Activated CD8-positive, alpha-beta memory T cell treated with anti-CD3 and anti-CD28 coated beads for 24 hours (primary cell): ENCODE data around the gene TRAM2.

Experiments
- DNase-seq: peaks from one replicate; pipeline ENCODE4 v3.0.0-alpha.2; 2020

The TRAM2 gene

DNA sequence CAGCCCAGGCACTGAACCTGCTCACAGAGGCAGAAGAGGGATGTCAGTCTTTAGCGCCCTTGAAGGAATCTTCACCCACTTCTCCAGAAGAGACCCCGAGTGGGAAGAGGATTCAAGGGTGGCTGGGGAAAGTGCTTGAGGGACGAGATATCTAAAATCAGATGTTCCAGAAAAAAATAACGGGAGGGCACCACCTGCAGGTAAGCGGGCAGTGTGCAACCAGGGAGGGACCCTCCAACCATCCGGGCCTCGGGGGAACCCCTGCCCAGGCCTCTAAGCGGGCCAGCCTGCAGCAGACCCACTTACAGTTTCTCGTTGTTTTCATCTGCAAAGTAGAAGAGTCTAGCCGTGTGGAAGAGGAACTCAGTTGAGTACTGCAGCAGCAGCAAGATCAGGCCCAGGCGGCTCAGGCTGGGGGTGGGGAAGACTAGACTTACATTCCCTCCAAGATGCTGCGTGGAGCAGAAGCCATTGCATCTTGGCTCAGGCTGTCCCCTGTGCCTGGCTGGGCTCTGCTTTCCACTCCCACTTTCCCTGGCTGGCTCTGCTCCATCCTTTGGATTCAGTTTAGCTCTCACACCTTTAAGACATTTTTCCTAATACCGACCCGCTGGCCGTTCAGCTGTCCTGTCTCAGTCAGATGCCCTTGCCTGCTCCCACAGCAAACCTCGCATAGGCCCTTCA is 71.0 kb downstream of the TRAM2 start:
- no peak for DNase-seq

DNA sequence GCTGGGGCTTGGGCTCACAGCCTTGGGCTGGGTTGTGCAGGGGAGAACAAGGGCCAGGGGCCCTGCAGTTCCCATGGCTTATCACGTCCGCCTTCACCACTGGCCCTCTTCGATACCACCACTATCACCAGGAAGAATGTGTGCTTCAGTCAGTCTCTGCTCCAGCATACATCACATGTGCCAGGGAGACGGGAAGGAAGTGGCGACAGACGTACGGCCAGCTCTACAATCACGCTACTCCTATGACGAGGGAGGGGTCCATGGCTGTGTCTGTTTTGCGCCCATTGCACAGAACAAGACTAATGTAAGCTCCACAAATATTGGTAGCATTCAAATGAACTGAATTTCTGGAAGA is 72.1 kb downstream of the TRAM2 start:
- DNase-seq, result no peak

DNA sequence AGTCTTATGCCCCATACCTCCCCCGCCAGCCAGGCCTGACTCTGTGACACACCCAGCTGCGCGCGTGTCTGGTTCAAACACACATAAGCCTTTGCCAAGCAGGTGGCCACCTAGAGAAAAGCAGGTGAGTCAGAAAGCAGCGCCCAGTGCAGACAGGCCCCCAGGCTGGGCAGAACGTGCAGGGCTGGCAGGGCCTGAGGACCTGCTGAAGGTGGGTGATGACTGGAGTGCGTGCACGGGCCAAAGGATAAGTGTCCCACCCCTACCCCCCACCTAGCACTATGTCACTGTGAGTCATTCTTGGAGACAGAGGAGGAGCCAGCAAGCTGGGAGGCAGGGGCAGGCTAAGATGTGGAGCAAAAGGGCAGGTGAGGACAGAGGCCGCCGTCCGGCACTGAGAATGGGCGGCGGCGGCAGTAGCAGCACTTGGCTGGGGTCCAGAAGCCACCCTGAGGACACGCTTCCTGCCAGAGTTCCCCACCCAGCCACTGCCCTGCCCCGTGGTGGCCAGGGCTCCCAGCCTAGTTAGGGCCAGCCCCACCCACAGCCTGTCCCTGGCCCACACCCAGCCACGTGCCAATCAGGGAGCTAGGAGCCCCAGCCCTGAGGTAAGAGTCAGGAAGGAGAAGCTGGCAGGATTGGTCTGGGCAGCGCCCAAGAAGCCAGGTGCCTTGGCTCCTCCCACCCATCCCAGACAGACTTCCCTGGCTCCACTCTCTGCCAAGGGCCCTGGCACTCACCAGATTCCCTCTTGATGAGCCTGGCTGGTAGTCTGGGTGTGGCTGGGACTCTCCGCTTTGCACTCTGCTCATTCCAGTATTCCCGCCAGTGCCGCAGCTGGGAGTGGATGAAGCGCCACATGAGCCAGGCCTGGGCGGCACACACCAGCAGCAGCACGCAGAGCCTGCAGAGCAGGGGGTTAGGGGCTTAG is 72.7 kb downstream of the TRAM2 start:
- no peak for DNase-seq

DNA sequence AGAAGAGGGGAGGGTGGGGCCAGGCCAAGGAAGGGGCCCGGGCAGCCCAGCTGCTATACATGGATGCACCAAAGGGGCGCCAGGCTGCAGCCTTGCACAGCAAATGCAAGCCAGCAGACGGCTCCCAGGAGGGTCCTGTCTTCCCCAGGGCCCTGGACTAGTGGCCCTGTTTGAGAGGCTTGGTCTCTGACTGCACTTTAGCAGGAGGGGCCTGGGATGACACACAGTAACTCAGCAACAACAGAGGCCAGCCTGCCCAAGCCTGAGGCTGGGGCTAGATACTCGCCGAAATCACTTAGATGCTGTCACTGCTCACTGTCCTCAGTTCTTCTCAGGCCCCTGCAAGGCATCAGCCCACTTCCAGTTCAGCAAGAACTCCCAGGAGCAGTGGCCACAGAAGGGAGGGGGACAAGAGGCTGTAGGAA is 73.5 kb downstream of the TRAM2 start:
- DNase-seq, result no peak

DNA sequence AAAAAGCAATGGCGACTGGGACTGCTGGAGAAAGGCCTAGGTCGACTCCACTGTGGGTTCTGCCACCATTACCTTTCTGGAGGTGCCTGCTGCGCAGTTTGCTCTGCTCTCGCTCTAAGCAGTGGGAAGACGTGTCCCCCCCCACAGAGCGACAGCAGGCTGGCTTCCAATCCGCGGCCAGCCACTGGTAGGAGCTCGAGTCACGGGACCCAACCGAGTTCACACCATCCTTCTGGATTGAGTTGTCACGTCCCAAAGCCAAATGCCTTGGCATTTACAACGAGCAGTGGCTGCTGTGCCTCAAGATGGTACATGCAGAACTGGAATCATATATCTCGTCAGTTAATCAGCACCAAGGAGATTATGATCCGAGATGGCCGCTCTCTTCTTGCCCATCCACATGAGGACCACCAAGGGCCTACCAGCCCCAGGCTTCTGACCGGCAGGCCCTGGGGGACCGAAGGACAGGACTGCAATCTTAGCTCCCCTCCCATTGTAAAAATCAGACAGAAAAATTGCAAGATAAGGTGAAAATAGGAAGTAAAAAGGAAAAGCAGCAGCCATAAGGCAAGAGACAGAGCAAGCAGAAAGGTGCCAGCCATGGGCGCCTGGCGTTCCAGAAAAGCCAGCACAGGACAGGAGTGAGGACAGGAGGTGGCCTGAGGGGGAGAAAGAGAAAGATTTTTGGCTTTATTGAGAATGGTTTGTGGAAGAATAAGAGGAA is 74.4 kb downstream of the TRAM2 start:
- no peak for DNase-seq

DNA sequence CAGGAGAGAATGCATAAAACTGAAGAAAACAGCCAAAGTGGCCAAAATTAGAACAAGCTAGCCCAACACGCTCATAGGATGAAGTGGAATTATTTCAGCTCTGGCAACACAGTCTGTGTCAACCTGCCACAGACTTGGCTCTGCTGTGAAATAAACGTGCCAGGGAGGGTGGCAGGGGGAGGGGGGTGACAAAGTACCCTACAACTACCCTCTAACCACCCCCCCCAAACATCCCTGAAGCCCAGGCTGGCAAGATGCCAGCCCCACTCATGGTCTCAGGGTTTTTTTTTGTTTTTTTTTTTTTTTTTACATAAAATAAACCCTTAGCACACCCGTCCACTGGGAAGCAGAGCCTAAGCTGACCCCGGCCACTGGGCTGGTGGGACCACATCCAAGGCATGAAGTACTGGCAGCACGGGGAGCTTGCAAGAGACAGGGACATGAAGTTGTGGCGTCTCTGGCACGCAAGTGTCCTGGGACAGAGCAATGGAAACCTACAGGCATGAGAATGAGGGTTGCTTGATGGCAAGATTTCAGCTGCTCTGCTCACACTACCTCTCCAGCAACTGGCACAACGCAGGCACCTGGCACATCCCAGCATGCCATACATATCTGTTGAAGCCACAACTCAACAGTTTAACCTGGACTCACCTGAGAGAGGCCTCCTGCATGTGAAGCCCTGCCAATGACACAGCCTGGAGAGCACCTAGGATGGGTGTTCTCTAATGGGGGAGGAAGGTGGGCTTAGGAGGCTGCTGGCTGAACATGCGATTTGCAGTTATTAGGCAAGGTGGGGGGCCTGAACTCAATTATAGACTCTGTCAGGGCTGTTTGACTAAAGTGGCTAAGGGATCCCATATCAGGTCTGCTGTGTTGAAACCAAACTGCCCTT is 76.4 kb downstream of the TRAM2 start:
- no peak for DNase-seq

DNA sequence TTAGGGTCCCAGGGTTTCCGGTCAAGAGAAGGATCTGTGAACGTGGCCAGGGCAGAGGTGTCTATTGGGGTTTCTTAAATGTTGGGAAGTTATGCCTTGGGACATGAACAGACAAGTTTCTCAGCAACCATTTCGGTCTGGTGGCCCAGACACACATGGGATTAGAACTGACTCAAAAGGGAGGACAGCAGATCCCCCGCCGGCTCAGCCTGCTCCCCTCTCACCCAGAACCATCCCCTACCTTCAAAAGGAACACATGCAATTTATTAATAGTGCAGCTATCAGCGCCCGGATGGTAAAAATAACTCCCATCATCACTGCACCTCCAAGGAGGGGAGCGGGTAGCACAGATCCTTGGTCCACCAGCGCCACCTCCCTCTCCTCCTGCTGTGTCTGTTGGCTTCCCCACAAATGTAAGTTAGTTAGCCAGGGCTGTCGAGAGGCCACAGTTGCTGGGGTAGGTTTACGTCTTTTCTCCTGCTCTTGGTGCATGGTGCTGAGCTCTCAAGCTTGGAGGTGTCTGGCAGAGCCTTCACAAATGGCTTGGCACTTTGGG is 77.1 kb downstream of the TRAM2 start:
- no peak for DNase-seq

DNA sequence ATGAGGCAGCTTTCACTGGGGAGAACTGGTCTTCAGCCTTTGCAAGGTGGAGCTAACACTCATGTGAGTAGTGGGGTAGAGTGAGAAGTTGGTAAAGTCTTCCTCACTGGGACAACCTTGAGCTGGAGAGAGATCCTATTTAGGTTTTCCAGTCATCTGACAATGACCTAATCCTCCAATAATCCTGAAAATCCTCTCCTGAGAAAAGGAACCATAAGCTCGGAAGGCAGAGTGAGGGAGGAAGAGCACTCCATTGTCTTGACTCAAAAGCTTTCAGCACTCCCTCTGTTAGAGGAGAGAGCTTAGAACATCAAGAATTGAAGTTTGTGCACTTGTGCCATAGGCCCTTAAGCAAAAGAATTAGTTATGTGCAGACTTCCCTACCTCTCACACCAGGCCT is 77.8 kb downstream of the TRAM2 start:
- no peak for DNase-seq

DNA sequence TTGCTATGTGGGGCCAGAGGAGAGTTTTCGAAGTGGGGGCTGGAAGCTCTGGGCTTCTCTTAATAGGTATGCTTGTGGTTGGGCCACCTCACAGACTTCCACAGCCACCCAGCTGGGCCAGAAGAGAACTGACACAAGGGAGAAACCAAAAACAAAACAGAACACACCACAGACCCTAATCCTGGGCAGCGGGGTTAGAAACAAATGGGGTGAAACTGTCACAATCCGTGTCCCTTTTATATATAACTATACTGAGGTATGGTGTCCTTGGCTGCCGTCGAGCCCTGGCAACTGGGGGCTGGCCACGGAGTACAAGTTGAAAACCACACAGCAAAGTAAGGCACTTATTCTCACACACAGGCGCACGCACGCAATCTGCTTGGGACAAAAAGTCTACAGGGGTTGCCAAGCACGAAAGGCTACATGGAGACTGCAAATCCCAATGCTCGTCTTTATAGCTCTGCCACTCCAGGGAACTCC is 78.3 kb downstream of the TRAM2 start:
- DNase-seq, result no peak

DNA sequence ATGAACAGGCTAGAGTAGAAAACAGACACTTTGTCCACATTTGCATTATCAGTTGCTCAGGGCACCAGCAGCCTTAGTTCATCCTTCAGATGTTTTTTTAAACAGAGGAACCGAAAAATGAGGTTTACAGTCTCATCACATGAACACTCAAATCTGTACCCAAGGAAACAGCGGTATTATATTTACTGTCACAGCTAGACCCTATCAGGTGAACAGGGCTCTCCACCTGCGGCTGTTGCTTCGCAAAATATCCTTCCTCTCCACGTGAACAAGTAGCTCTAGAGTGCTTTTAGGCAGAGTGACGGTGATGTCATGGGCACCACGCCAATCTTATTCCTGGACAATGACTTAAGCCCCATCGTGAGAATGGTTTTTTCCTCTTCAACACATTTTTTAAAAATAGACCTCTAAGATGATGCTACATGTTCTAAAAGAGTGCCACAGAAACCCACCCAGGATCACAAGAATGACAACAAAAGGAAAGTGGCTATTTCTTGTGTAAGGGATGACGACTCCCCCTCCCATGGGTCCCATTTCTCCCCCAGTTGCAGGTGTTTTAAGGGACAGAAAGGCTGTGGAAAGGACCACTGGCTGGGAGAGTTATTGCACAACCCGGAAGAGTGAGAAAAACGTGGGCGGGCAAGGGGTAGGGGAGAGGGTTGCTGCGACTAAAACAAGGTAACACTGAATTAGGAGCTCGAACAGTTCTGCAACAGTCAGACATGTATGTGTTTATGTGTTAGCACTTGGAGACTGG is 79.0 kb downstream of the TRAM2 start:
- no peak for DNase-seq

DNA sequence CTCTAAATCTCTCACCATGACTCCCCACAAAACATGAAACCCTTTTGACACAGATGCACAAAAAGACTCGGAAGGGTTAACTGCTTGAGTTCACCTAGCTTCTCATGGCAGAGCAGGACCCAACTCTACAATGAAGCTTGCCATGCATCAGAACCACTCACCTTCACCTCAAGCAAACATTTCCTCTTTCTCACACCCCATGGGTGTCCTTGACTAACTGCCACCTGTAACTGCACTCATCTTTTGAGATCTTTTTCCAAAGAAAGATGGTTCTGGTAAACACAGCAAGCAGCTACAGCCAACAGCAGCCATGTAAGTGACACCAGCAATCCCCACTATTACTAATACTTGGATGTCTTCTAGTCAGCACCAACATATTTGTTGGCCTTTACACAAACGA is 80.2 kb downstream of the TRAM2 start:
- no peak for DNase-seq

DNA sequence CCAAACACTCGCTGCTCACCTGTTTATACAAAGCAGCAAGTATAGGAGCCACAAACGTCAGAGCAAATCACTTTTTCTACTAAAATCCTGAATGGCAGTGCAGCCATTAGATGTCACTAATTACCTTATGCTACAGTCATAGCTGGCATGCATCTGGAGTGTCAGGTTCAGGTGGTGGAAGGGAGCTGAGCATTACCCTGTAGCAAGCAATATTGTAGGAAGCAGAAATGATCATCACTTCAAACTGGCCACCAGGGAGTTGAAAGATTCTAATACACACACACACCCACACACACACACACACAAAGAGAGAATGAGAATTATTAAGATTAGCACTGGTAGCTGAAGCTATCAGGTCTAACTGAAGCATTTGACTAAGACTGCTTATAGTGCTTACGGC is 80.9 kb downstream of the TRAM2 start:
- no peak for DNase-seq

DNA sequence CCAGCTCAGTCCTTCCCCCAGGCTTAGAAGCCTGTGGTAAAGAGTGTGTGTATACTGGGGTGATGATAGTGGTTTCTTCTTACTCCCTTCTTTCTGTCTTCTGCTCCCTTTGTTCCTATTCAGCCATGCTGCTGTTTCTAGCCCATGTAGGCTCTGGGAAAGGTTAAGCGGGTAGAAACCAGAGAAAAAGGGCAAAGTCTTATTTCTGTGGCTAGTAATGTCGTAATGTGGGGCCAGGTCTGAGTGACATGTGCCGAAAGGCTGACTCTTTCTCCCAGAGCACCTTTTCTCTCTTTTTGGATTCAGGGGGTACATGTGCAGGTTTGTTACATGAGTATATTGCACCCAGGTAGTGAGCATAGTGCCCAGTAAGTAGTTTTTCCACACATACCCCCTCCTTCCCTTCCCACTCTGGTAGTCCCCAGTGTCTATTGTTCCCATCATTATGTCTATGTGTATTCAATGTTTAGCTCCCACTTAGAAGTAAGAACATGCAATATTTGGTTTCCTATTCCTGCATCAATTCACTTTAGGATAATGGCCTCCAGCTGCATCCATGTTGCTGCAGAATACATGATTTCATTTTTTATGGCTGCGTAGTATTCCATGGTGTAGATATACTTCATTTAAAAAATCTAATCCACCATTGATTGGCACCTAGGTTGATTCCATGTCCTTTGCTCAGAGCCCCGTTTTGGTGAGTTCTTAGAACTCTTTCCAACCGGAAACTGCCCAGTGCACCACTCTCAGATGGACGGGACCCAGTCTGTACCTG is 82.4 kb downstream of the TRAM2 start:
- no peak for DNase-seq

DNA sequence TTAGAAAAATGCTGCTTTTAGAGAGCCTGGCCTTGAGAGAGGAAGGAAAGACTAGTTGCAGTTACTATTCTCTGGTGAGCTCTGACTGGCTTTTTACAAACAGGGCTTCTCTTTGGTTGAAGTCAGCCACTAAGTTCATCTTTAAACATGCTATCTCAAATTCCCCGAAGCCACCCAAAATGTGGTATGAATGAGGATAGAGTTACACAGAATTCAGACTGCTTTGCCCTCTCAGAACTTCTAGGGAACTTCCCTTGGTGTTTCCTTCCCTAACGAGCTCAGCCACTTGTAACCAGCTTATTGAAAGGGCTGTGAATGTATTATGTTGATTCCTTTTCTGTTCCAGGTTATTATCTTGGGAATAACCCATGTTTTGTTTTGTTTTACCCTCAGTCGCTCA is 83.2 kb downstream of the TRAM2 start:
- DNase-seq, result no peak

DNA sequence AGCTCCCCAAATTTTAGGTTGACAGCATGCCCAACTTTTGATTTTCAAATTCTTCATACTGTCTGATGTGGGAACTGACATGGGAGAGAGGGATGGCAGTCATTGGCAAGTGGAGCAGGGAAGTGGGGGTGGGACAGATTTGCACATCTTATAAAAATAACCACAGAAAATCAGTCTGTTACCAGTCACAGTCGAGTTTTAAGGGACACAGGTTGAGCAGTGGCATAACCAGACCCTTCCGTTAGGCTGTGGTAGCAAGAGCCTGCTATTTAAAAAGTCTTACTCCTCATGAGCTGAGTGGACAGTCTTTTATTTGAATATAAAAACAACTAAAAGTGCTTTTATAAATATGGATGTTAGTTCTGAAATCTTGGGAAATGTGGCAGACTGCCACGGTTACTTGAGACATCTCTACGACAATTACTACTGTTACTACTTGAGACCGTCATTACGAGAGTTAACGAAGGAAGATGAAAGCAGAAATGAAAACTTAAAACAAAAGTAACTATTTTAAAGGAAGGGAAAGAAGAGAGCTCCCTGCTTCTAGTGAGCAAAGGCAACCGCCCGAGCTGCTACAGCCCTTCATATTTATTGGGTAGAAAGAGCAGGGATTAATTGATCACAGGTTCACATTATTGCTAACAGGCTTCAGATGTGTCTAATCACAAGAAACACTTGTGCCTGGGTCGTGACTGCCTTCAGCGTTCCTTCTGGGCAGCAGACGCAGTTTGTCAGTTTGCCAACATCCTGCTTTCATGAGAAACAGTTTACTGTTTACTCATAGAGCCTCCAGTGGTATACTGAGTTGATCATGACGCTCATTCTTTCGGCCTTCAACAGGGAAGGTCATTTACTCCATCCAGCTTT is 85.4 kb downstream of the TRAM2 start:
- no peak for DNase-seq

DNA sequence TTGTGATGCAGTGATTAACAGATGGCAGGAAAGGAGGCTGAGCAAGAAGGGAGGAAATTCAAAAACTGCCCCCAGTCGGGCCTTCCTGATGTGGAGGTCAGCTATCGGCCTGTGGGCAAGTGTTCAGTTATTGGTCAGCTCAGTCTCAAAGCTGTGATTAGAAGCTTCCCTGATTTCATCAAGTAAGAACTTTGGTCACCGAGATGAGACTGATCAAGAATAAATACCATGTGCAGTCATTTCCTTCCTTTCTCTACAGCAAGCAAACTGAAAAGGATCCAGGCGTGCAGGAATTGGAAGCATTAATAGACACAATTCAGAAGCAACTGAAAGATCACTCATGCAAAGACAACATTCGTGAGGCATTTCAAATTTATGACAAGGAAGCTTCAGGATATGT is 87.0 kb downstream of the TRAM2 start:
- no peak for DNase-seq

DNA sequence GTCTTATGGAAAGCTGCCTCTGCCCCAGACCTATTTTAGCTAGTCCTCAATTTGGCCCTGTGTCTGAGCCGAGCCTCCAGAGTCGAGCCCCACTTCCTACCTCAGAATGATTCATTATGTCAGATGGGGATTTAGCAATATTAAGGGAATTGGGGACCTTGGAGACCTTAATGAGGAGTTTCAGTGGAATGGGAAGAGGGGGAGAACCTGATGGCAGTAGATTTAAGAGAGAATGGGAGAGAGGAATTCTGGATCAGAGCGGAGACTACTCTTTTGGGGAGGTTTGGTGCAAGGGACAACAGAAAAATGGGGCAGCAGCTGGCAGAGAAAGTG is 93.2 kb downstream of the TRAM2 start:
- DNase-seq, result no peak

DNA sequence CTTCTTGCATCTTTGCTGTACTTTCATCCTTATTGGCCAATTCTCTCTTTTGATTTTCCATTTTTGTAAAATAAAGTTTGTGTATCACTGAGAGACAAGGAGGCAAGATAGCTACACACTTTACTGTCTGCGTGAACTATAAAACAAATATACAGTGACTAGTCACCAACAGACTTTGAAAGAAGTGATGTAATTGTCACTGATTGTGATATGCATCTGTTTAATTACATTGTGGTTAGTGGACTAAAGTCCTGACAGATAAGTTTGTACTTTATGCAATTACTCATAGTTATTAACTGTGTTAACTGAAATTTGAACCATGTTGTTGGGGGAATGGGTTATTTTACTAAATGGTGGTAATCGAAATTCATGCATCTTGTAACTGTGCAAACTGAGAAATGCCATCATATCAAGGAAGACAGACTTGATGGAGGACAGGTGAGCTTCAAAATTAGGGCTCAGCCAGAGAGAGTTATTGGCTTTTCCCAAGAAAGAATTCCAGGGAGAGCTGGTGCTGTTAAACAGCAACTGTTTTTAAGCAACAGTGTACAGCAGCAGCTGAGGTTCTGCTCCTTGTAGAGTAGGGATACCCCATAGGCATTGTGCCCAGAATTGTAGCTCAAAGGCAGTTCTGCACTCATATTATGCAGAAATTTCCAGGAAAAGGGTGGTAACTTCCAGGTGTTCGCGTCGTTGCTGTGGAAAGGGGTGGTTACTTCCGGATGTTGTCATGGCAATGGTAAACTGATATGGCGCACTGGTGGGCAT is 93.8 kb downstream of the TRAM2 start:
- no peak for DNase-seq

DNA sequence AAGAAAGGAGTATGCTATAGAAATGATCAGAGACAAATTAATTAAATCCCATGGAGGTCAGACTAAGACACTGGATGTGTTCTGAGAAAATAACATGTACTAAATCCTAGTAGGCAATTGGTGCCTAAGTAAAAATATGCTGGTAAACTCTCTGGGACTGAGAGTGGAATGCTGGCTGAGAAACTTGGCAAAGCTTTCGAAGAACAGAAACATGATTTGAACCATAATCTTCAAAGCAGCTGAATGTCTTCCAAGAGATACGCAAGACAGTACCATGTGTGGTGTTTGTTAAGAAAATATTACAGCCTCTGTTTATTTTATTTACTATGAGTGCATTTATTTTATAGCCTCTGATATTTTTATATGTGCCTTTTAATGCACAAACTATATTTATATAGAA is 101.6 kb downstream of the TRAM2 start:
- DNase-seq, result no peak
